HG02571 (cell line): ENCODE measurements around the gene SFT2D1.
"Not testable (repeated sequence)": the region's sequence is repeated elsewhere in the genome, so short reads cannot be mapped to it uniquely, and the experiment has no call there.

Source experiments
- ATAC-seq: cut with Tn5 transposase; IDR thresholded peaks from one replicate; pipeline ENCODE4 v1.9.1; 2021; ENCODE audit warnings: mild to moderate bottlenecking, moderate library complexity; ENCODE audit not compliant: unreplicated experiment

Gene SFT2D1

DNA sequence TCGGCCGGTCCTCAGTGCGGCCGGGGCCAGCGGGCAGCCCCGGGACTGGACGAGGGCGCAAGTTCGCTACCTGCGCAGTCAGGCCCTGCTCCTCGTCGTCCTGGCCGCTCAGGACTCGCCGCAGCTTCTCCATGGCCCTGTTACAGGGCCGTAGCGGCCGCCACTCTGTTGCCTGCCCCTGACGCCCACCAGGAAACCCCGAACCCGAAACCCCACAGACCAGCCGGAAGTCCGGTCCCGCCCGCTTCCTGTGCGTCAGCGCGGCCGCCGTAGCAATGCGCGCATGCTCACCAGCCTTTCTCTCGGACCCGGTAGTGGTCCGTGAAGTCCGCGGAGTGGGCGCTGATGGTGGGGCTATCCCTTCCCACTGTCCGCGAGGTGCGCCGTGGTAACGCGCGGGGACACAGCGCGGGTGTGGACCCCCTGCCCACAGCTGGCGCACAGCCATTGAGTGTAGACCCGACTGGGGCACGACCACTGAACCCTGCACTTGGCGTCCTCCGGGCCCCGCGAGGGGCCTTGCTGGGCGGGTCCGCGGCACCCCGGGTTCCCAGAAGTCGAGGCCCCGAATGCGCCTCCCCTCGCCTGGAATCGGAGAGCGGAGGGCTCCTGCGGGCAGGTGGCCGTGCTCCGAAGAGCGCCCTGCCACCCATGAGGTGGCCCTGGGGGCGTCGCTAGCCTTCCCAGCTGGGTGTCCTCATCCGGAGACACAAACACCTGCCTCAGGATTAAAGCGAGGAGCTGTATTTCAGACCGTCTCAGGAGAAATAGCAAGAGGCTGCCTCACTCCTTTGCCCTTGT lies at the start of gene SFT2D1:
TSS of gene SFT2D1 (minus strand) at position 197 of the 801 bp plus-strand sequence. CDS start at position 133, 64 bp downstream.
- ATAC-seq = peak; percentile 93

DNA sequence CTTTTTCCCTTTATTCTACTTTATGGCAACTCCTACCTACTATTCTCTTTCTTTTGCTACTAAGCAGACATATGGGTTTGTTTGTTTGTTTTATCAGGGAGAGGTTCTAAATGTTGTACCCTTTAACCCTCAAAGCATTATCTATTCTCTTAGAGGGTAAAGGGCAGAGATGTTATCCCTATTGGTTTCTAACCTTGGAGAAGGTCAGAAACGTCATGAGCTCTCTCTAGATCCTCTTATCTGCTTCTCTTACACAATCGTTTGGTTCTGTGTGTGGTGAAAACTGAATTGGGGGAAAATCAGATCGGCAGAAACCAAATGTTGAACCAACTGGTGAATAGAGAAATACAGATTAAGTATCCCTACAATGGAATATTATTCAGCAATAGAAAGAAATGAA lies 46.8 kb upstream of the SFT2D1 start:
- ATAC-seq = no peak

DNA sequence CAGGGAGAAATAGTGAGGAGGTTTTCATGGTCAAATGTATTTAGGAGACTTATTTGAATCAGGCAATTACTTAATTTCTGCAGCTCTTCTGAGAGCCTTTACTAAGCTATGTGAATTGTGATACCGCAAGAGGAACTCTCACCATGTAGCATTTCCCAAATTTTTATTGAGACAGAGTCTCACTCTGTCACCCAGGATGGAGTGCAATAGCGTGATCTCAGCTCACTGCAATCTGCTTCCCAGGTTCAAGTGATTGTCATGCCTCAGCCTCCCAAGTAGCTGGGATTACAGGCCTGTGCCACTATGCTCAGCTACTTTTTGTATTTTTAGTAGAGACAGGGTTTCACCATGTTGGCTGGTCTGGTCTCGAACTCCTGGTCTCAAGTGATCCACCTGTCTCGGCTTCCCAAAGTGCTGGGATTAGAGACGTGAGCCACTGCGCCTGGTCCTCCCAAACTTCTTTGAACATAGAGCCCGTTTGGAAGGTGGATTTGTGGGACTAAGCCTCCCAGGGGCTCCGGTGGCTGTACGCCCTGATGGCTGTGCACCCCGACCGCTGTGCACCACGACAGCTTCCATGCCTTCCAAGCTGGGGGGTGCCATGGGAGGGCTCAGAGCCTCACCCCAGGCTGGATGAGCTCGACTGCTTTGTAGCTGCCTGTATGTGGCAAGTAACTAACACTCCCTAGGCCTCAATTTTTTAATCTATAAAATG lies 46.1 kb upstream of the SFT2D1 start:
- no peak for ATAC-seq

DNA sequence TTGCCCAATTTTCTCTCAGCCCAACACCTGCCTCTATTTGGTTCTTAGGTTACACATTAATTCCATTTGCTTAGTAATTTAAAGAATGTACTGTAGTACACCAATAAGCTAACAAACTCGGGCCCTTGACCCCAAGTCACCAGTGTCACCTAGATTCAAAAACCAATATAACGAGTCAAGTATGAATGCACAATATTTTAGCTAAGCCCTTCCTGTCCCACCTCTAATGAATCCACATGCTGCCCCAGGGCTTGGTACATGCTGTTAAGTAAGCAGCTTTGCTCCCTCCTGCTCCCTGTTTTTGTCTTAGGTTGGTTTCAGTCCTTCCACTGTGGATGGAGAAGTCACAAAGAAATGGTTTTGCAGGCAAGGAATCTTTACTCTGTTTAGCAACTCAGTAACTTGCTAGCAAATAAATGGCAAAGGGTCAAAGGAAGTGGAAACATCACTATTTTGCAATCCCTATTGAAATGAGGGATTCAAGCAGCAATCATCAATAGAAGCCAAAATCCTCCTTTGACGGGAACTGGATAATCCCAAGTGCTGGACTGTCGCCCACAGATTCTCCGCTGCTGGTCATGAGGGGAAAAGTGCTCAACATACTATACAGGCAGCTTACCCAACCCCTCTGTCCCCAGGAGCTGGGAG lies 45.4 kb upstream of the SFT2D1 start:
- ATAC-seq = no peak

DNA sequence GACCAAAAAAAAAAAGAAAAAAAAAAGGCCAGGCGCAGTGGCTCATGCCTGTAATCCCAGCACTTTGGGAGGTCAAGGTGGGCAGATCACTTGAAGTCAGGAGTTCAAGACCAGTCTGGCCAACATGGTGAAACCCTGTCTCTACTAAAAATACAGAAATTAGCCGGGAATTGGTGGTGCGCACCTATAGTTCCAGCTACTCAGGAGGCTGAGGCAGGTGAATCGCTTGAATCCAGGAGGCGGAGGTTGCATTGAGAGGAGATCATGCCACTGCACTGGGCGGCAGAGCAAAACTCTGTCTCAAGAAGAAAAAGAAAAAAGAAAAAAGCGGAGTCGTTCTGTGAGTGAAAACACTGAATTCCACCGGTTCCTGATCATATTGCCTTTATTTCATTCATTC lies 44.8 kb upstream of the SFT2D1 start:
- not testable (repeated sequence) for ATAC-seq

DNA sequence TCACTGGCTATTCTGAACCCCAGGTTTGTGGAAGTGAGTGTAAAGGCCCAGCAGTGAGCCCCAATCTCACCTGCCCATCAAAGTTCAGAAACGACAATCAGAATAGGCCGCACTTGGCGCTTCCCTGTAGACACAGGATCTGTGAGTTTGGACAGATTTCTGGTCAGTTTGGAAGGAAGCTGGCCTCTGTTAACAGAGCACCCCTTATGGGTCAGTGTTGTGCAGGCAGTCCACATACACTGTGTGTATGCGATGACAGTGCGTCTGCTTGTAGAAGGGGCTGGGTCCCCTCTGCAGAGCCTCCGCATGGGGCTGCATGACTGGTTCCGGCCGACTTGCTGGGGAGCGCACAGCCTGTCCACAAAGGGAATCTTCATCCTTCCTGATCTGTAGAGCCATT lies 43.8 kb upstream of the SFT2D1 start:
- no peak for ATAC-seq

DNA sequence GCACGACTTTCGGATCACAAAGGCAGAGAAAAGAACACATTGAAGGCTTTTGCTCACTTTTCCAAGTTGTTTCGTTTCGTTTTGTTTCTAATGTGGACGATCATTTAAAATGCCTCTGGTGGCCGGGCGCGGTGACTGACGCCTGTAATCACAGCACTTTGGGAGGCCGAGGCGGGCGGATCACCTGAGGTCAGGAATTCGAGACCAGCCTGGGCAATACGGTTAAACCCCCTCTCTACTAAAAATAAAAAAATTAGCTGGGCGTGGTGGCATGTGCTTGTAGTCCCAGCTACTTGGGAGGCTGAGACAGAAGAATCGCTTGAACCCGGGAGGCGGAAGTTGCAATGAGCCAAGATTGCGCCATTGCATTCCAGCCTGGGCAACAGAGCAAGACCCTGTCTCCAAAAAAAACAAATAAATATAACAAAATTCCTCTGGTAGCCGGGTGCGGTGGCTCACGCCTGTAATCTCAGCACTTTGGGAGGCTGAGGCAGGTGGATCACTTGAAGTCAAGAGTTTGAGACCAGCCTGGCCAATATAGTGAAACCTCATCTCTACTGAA lies 41.5 kb upstream of the SFT2D1 start:
- ATAC-seq = not testable (repeated sequence)

DNA sequence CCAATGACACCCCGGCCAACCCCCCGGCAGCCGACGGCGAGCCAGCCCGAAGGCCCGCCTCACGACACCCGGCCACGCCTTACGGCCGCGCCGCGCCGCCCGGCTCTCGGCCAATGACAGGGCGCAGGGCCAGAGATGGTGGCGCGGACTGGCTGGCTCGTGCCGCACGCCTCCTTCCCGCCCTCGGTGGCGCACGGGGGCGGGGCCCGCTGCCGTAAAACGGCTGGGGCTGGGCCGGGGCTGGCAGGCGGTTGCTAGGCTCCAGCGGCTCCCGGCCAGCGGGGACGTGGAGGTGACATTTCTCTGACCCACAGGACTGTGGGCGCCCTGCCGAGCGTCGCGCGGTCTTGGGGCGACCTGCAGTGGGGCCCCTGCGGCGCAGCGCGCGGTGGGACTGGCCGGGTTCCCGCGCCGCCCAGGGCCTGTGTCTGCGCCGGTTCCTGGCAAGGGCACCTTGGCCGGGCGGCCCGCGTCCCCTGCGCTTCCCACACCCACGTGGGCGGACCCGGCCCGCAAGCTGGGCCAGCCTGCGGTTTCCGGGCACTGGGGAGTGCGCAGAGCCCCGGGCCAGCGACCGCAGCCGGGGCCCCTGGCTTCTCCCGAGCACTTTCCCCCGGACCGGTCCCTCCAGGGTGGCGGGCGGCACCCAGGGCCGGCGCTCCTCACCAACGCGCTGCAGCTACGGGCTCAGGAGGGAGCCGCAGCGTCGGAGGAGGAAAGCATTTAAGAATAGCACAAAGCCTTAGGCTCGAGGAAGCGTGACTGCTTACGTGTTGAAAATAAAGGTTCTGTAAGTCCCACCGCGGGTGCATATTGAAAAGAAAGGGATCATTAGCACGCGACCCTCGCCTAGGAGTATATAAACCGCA lies 40.8 kb upstream of the SFT2D1 start, which contains the start of gene MPC1:
TSS of gene MPC1 (minus strand) at position 8 of the 869 bp plus-strand sequence. CDS start 64 bp downstream, outside the sequence.
- ATAC-seq = peak; percentile 84

DNA sequence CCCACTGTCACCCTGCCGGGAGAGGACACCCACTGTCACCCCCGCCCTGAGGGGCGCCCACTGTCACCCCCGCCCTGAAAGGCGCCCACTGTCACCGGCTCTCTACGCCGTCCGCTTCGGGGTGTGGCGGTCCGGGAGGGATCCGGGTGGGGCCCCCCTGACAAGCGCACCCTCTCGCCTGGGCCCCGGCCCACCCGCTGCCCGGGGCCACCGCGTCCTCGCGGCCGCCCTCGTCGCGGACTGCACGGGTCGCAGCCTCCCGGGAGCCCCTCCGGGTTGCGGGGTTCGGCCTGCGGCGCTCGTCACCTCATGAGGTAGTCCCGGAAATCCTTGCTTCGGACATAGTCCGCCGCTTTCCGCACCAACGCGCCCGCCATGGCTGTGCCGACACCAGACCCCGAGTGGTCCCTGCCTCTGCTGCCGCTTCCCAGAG lies 40.2 kb upstream of the SFT2D1 start:
- ATAC-seq = peak; percentile 7

DNA sequence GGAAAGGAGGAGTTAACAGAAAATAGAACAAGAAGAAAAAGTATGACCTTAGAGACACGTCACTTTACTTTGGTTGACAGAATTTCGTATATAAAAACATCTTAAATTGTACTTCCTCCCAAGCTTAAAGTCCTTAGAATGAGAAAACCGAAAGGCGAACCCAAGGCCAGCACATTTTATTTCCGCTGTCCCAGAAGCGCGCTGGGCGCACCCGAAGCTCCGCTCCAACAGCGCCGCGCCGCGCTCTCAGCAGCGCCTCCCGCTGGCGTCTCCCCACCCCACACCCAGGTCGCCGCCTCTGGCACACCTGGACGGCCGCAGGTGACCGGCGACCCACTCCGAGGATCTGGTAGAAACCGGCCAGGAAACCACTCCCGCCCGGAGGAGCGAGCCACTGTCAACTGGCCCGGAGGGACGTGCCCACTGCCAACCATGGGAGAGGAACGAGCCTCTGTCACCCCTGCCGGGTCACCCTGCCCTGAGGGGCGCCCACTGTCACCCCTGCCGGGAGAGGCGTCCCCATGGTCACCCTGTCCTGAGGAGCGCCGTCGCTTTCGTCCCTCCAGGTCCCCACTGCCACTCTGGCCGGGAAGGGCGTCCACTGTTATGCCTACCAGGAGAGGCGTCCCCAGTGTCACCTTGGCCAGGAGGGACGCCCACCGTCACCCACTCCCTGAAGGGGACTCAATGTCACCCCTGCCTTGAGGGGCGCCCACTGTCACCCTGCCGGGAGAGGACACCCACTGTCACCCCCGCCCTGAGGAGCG lies 39.6 kb upstream of the SFT2D1 start:
- ATAC-seq = peak; percentile 49

DNA sequence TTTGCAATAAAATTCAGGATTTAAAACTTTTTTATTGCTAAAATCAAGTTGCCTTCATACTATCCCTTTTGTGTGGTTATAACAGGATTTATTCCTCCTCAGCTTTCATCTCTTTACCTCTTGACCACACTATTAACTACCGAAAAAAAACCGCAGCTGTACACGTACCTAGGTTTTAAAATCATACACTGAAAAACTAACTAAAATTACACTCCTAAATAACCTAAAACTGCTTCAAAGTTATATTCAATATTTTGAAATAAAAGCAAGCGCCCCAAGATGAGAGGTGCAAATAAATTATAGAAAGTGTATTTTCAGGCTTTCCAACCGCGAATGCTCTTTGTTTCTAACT lies 39.0 kb upstream of the SFT2D1 start:
- ATAC-seq = no peak

DNA sequence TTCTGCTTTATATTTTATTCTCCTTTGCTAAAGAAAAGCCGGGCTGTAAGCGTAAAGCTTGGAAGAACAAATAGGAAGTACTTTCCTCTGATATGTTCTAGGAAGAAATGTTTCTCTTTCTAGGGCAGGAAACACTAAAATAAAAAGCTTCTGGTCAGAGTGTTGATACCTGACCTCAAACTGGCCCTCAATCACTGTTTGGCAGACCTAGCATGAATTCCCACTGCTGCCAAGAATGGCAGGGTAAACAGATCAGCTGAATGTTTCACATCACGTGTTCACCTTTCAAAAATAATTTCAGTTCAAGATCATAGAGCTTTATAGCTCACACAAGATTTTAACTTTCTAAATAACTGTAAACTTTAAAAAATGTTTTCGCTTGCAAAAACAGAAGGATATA lies 37.5 kb upstream of the SFT2D1 start:
- no peak for ATAC-seq

DNA sequence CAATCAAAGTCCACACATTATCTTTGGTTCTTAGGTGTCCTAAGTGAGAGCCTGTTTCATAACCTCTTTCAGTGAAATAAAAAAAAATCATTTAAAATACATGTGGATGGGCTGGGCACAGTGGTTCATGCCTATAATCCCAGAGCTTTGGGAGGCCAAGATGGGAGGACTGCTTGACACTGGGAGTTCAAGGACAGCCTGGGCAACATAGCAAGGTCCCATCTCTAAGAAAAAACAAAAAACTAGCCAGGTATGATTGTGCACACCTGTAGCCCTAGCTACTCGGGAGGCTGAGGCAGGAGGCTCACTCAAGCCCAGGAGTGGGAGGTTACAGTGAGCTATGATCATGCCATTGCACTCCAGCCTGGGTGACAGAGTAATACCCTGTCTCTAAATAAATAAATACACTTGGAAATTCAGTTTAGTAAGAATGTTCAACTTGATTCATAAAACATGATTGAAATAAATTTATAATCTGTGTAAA lies 36.8 kb upstream of the SFT2D1 start:
- no peak for ATAC-seq

DNA sequence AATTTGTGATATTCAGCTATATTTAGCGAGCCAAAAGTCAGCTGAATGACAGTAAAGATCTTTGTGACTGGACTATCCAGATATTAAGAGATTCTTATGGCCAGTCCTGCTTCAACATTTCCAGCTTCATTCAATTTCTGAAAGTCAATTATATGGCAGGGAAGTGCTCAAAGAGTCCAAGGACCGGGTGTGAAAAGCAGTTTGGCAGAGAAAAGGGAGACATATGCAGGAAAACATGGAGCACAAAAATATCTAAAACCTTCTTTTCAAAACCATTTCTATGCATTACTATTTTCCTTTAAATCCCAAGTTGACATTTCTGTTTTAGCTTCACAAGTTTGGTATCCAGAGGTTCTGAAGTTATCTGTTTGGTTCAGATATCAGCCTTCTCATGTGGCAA lies 35.4 kb upstream of the SFT2D1 start:
- no peak for ATAC-seq

DNA sequence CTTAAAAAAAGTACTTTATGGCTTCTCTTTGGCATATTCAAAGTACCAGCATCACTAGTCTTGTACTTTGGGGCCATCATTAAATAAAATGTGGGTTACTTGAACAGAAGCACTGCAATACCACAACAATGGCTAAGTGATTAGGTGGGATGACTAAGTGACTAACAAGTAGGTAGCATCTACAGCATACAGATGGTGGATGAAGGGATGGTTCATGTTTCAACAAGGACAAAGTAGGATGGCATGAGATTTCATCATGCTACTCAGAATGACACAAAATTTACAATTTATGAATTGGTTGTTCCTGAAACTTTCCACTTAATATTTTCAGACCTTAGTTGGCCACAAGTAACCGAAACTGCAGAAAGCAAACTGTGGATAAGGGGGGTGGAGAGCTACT lies 32.7 kb upstream of the SFT2D1 start:
- no peak for ATAC-seq

DNA sequence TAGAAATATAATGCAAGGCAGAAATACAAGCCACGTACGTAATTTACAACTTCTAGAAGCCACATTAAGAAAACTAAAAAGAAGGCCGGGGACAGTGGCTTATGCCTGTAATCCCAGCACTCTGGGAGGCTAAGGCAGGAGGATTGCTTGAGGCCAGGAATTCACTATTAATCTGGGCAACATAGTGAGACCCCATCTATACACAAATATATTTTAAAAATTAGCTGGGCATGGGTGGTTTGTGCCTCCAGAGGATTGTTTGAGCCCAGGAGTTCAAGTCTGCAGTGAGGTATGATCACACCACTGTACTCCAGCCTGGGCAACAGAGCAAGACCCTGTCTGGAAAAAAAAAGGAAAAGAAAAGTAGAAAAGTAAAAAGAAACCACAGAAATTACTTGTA lies 28.1 kb upstream of the SFT2D1 start:
- ATAC-seq = no peak

DNA sequence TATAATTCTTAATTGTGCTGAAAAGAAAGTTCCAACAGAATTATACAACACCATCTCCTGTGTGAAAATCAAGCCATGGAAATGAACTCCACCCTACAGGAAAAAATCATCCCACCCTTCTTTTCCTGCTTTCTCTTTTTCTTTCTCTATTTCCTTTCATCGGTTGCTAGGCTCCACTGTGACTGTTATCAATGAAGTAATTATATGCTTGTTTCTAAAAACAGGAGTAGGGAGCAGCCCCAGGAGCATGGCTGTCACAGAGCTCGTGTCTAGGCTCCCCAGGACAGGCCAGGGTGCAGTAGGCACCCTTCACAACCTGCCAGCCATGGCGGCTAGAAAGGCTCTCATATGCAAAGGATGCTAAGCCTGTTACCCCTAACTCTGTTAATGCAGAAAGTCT lies 27.4 kb upstream of the SFT2D1 start:
- no peak for ATAC-seq

DNA sequence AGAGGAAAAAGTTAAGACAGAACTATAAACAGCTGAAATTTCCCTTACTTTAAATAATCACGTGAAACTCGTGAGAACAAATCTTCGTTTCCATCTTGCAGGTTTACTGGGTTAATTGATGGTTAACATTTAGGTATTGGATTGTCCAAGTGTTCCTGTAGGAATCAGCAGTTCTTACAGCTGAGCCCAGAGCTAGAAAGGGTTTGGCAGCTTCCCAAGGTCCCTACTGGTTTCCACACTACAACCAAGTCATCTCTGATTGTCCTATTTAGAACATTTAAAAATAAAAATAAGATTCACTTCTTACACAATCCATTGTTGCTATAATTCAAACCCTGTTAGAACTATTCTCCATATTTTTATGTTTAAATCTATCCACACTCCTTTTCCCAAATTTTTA lies 24.6 kb upstream of the SFT2D1 start:
- no peak for ATAC-seq

DNA sequence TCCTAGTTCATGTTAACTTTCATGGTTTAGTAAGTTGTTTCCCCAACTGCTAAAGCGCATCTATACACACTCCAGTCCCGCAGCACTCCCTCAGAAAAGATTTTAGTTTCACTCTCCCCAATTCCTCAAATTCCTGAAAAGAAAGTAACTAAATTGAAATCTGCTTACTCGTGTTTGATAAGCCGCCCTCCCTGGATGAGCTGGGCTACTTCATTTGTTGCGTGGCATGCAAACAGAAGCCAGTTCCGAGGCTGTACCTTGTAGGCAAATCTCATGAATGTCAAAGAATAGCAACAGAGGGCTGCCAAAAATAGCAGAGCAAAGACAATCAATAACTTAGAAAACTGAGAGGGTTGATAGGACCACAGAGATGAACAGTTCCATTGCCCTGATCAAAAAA lies 23.5 kb upstream of the SFT2D1 start:
- no peak for ATAC-seq

DNA sequence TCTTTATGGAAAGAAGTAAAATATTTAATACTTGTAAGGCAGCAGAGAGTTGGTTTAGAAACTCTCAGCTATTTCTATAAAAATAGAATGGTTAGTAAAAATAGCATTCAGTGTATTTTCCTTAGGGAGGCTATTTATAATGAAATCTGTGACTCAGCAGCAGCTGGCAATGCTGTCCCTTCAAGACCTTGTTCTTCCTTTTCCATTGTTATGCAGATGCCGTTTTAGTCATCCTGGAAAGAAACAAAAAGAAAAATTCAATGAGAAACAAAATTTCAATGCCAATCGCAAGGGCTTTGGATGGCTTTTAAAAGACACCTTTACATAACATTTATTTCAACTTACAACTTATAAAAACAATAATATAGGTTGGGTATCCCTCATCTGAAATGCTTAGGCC lies 22.9 kb upstream of the SFT2D1 start:
- no peak for ATAC-seq
